Measurements from ENCODE around the gene PLAC9. TPM values are rescaled to one million over a fixed set of nuclear protein-coding genes. Genes with fewer than 3 reads are reported as not detected.

PLAC9 gene
- total and polyA plus RNA-seq, 2 experiments from 2014 or later: 1.1 to 11.0 TPM

GRCh38 chr10:80144067-80144695, 11.7 kb downstream of the PLAC9 start:
- no peaks in the 10 kb centered on the region for H3K79me2 ChIP-seq (replicated peaks; ENCODE audit: insufficient read depth)
- no peak overlapping the region for H2AFZ ChIP-seq
- H3K9me3 Mint-ChIP-seq: no peaks in the 10 kb centered on the region
- ATAC-seq: peak; percentile 67
- H3K36me3 Mint-ChIP-seq (ENCODE audit: low read depth): no peaks in the 10 kb centered on the region
- no peaks in the 10 kb centered on the region for H4K20me1 ChIP-seq (replicated peaks; ENCODE audit: insufficient read depth)
- no peaks in the 10 kb centered on the region for H3K27me3 ChIP-seq (ENCODE audit: insufficient read depth)
- H3K4me3 Mint-ChIP-seq: no peak overlapping the region
- peaks cover 13% of the 10 kb centered on the region for H3K27me3 Mint-ChIP-seq (ENCODE audit: insufficient read depth, low read depth, poor library complexity)
- DNase-seq (ENCODE audit: low spot score): no peak
- TF ChIP-seq, protein P1, sequence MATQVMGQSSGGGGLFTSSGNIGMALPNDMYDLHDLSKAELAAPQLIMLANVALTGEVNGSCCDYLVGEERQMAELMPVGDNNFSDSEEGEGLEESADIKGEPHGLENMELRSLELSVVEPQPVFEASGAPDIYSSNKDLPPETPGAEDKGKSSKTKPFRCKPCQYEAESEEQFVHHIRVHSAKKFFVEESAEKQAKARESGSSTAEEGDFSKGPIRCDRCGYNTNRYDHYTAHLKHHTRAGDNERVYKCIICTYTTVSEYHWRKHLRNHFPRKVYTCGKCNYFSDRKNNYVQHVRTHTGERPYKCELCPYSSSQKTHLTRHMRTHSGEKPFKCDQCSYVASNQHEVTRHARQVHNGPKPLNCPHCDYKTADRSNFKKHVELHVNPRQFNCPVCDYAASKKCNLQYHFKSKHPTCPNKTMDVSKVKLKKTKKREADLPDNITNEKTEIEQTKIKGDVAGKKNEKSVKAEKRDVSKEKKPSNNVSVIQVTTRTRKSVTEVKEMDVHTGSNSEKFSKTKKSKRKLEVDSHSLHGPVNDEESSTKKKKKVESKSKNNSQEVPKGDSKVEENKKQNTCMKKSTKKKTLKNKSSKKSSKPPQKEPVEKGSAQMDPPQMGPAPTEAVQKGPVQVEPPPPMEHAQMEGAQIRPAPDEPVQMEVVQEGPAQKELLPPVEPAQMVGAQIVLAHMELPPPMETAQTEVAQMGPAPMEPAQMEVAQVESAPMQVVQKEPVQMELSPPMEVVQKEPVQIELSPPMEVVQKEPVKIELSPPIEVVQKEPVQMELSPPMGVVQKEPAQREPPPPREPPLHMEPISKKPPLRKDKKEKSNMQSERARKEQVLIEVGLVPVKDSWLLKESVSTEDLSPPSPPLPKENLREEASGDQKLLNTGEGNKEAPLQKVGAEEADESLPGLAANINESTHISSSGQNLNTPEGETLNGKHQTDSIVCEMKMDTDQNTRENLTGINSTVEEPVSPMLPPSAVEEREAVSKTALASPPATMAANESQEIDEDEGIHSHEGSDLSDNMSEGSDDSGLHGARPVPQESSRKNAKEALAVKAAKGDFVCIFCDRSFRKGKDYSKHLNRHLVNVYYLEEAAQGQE (IDR thresholded peaks at IDR 0.05; ENCODE audit: unreplicated experiment): no peak
- TF ChIP-seq POLR2AphosphoS5 (IDR thresholded peaks at IDR 0.05; ENCODE audit: low read depth): no peak
- TF ChIP-seq, protein P2, sequence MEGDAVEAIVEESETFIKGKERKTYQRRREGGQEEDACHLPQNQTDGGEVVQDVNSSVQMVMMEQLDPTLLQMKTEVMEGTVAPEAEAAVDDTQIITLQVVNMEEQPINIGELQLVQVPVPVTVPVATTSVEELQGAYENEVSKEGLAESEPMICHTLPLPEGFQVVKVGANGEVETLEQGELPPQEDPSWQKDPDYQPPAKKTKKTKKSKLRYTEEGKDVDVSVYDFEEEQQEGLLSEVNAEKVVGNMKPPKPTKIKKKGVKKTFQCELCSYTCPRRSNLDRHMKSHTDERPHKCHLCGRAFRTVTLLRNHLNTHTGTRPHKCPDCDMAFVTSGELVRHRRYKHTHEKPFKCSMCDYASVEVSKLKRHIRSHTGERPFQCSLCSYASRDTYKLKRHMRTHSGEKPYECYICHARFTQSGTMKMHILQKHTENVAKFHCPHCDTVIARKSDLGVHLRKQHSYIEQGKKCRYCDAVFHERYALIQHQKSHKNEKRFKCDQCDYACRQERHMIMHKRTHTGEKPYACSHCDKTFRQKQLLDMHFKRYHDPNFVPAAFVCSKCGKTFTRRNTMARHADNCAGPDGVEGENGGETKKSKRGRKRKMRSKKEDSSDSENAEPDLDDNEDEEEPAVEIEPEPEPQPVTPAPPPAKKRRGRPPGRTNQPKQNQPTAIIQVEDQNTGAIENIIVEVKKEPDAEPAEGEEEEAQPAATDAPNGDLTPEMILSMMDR (conservative IDR thresholded peaks at IDR 0.05; ENCODE audit: low read depth in 2 of 2): no peak
- no peak for TF ChIP-seq ZNF462 (CRISPR knock-in tag; IDR thresholded peaks at IDR 0.05)
- H3K27ac Mint-ChIP-seq: no peak overlapping the region
- H3K4me1 ChIP-seq (ENCODE audit: insufficient read depth): no peaks in the 10 kb centered on the region
- H3K4me2 ChIP-seq: no peak overlapping the region
- H3K27ac ChIP-seq (ENCODE audit: low read depth): no peak overlapping the region
- no peak overlapping the region for H3K4me3 ChIP-seq
- peaks cover 5% of the 10 kb centered on the region; the same call in 1 of the 3 replicates for H3K4me1 Mint-ChIP-seq
- H3K9me2 ChIP-seq (ENCODE audit: insufficient read depth): peaks cover 5% of the 10 kb centered on the region; the same call in 1 of the 2 replicates
- no peaks in the 10 kb centered on the region for H3F3A ChIP-seq (replicated peaks; ENCODE audit: low read depth)
- H3K36me3 ChIP-seq (ENCODE audit: insufficient read depth): no peaks in the 10 kb centered on the region
